Measurements from ENCODE around the gene CDH13. TPM values are rescaled to one million over a fixed set of nuclear protein-coding genes. Genes with fewer than 3 reads are reported as not detected.

The CDH13 gene
- total RNA-seq, 3 donors from 2014 or later = 4.9 to 11.2 (median 9.8) TPM

GRCh38 chr16:83338138-83338537, 711.4 kb downstream of the CDH13 start:
- H3K4me1 ChIP-seq (ENCODE audit: low read depth) = no peaks in the 10 kb centered on the region
- TF ChIP-seq, protein P1, sequence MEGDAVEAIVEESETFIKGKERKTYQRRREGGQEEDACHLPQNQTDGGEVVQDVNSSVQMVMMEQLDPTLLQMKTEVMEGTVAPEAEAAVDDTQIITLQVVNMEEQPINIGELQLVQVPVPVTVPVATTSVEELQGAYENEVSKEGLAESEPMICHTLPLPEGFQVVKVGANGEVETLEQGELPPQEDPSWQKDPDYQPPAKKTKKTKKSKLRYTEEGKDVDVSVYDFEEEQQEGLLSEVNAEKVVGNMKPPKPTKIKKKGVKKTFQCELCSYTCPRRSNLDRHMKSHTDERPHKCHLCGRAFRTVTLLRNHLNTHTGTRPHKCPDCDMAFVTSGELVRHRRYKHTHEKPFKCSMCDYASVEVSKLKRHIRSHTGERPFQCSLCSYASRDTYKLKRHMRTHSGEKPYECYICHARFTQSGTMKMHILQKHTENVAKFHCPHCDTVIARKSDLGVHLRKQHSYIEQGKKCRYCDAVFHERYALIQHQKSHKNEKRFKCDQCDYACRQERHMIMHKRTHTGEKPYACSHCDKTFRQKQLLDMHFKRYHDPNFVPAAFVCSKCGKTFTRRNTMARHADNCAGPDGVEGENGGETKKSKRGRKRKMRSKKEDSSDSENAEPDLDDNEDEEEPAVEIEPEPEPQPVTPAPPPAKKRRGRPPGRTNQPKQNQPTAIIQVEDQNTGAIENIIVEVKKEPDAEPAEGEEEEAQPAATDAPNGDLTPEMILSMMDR (IDR thresholded peaks at IDR 0.05) = no peak
- H3K9me3 ChIP-seq = no peaks in the 10 kb centered on the region
- peak in 1 of 3 donors; percentile 6 for DNase-seq
- H3K36me3 ChIP-seq (ENCODE audit: low read depth) = no peaks in the 10 kb centered on the region
- intact Hi-C loops (cut with DNase I, micrococcal nuclease) = no loop called here
- ATAC-seq = no peak
- H3K4me3 ChIP-seq = no peak overlapping the region

GRCh38 chr16:83338941-83339340, 712.2 kb downstream of the CDH13 start:
- no peaks in the 10 kb centered on the region for H3K9me3 ChIP-seq
- ATAC-seq (no peak), DNase-seq (no peak)
- H3K36me3 ChIP-seq (ENCODE audit: low read depth) = no peaks in the 10 kb centered on the region
- TF ChIP-seq, protein P1 (IDR thresholded peaks at IDR 0.05) = no peak
- H3K4me1 ChIP-seq (ENCODE audit: low read depth) = no peaks in the 10 kb centered on the region
- H3K4me3 ChIP-seq = no peak overlapping the region
- intact Hi-C loops (cut with DNase I, micrococcal nuclease) = no loop called here

- ATAC-seq = no peak
- no peaks in the 10 kb centered on the region for H3K36me3 ChIP-seq (ENCODE audit: low read depth)
- no peak overlapping the region for H3K4me3 ChIP-seq
- no peaks in the 10 kb centered on the region for H3K4me1 ChIP-seq (ENCODE audit: low read depth)
- TF ChIP-seq, protein P1 (IDR thresholded peaks at IDR 0.05) = no peak
- intact Hi-C loops (cut with DNase I, micrococcal nuclease) = no loop called here
- no peak for DNase-seq
- no peaks in the 10 kb centered on the region for H3K9me3 ChIP-seq
These were observed 717.2 kb downstream of the CDH13 start for GRCh38 chr16:83343935-83344366.

DNA sequence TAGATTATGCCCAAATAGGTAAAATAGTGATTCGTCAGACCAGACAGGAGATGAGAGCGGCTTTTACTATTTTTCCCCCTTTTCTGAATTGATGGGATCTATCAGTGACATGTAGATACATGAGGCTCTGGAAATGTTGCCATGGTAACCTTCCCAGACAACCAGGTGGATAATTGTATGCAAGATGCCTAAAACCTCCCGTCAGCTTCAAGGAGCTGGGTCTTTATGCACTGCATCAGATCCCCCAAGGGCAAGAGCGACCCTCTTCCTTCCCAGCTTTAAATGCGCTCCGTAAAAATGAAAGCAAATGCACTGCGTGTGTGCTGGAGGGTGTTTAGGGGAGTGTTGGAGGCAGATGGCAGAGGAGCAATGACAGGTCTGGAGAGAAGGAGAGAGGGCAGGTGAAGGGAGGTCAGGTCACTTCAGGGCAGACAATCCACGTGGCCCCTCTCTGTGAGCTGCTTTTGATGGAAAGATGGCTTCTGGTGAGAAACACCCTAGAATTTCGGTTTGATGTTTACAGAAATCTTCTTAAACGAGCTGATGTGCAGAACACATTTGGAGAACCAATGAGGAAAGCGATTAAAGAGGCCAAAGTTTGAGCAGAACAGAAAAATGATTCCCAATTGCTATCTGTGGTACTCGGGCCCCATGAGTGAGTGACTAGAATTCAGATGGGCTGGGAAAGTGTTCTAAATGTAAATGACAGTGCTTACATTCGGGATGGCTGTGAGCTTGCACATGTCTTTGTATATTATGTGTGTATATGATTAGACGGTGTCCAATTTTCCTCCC, 719.3 kb downstream of the CDH13 start:
- no peak for DNase-seq
- TF ChIP-seq, protein P1 (IDR thresholded peaks at IDR 0.05) = no peak
- no peaks in the 10 kb centered on the region for H3K4me1 ChIP-seq (ENCODE audit: low read depth)
- intact Hi-C loops (cut with DNase I, micrococcal nuclease) = no loop called here
- H3K4me3 ChIP-seq = no peak overlapping the region
- no peaks in the 10 kb centered on the region for H3K9me3 ChIP-seq
- no peaks in the 10 kb centered on the region for H3K36me3 ChIP-seq (ENCODE audit: low read depth)
- no peak for ATAC-seq

DNA sequence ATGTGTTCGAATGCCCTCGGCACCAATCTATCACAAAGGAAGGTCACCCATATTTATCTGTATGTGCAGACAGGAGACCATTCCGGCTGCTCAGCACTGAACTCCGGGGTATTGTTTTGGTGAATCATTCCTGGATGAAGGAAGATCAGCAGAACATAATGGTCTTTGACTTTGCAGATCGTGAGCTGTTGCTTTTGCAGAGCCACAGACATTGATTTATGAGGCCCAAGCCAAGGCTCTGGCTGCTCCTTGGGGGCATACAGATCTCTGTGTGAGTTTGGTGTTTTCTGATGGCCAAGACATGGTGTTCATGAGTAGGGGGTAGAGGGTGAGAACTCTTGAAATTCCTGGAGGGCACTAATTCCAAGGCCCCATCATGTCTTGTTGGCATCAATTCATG, 722.2 kb downstream of the CDH13 start:
- Histone ChIP-seq H3K9me3 (no peaks in the 10 kb centered on the region), H3K4me1 (ENCODE audit: low read depth) (no peaks in the 10 kb centered on the region), H3K36me3 (ENCODE audit: low read depth) (no peaks in the 10 kb centered on the region), H3K4me3 (no peak overlapping the region)
- intact Hi-C loops (cut with DNase I, micrococcal nuclease) = no loop called here
- ATAC-seq = no peak
- no peak for DNase-seq
- TF ChIP-seq, protein P1 (IDR thresholded peaks at IDR 0.05) = no peak

Data from mucosa of descending colon (tissue), 3 donors.